ENCODE results near the gene GBP6.

GRCh38 chr1:89358287-89358893 is 5.5 kb upstream of the GBP6 start:
- TF ChIP-seq CTCF (IDR thresholded peaks at IDR 0.05) (peak; percentile 59 to 90 (median 86)), POLR2A (IDR thresholded peaks at IDR 0.05) (no peak), POLR2AphosphoS5 (IDR thresholded peaks at IDR 0.05) (peak in 1 of 3 donors; percentile 27)

Measured in breast epithelium (tissue), 3 donors.